C4-2B (cell line): ENCODE measurements around the gene ALDH7A1.

Experiments
- ZFX ChIP-seq: fragments of 450-650 bp; IDR thresholded peaks from 2 replicates; pipeline ENCODE4 v1.6.1; 2017
- TF ChIP-seq, protein P1 (sequence below): fragments of 450-650 bp; conservative IDR thresholded peaks from 2 replicates; pipeline ENCODE4 v1.5.1; 2017; ENCODE audit warnings: mild to moderate bottlenecking

GRCh38 chr5:126503602-126504104, 91.4 kb downstream of the ALDH7A1 start:
- TF ChIP-seq, protein P1, sequence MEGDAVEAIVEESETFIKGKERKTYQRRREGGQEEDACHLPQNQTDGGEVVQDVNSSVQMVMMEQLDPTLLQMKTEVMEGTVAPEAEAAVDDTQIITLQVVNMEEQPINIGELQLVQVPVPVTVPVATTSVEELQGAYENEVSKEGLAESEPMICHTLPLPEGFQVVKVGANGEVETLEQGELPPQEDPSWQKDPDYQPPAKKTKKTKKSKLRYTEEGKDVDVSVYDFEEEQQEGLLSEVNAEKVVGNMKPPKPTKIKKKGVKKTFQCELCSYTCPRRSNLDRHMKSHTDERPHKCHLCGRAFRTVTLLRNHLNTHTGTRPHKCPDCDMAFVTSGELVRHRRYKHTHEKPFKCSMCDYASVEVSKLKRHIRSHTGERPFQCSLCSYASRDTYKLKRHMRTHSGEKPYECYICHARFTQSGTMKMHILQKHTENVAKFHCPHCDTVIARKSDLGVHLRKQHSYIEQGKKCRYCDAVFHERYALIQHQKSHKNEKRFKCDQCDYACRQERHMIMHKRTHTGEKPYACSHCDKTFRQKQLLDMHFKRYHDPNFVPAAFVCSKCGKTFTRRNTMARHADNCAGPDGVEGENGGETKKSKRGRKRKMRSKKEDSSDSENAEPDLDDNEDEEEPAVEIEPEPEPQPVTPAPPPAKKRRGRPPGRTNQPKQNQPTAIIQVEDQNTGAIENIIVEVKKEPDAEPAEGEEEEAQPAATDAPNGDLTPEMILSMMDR: no peak
- no peak for TF ChIP-seq ZFX
